GM12865 (cell line): ENCODE measurements around the gene SHISAL1.

Experiments used
- DNase-seq: peaks from one replicate; pipeline ENCODE4 v3.0.0; 2010; ENCODE audit warnings: low read depth
- H3K4me3 ChIP-seq: 2 replicates; pipeline ENCODE4 v1.5.1; 2011; ENCODE audit warnings: mild to moderate bottlenecking, low read depth, low read length, control low read depth
- CTCF ChIP-seq: IDR thresholded peaks from 2 replicates; pipeline ENCODE4 v1.5.1; 2011; ENCODE audit warnings: low read length, control low read depth, low read depth, inconsistent platforms; ENCODE audit not compliant: insufficient read depth; ENCODE audit errors: missing control alignments

The SHISAL1 gene

DNA sequence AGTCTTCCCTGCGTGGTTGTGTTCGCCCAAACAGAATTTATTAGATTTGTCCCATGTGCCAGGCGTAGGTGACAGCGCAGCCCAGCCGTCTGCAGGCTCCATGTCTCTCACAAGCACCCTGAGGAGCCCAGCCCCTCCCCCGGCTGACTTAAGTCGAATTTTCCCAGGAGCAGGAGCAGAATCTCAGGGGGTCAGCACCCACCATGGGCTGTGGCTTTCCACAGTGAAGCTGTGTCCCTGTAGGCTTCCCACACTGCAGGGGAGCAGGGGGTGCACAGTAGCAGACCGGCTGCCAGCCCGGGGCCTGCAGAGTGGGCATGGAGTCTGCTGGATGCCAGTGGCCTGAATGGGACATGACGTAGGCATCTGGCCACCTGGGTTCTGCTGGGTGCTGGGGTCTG is 116.0 kb downstream of the SHISAL1 start:
- no peak for DNase-seq
- H3K4me3 ChIP-seq: no peak overlapping the region
- no peak for TF ChIP-seq CTCF

GRCh38 chr22:44196241-44196640 is 116.5 kb downstream of the SHISAL1 start:
- H3K4me3 ChIP-seq: no peak overlapping the region
- TF ChIP-seq CTCF: no peak
- DNase-seq: no peak

DNA sequence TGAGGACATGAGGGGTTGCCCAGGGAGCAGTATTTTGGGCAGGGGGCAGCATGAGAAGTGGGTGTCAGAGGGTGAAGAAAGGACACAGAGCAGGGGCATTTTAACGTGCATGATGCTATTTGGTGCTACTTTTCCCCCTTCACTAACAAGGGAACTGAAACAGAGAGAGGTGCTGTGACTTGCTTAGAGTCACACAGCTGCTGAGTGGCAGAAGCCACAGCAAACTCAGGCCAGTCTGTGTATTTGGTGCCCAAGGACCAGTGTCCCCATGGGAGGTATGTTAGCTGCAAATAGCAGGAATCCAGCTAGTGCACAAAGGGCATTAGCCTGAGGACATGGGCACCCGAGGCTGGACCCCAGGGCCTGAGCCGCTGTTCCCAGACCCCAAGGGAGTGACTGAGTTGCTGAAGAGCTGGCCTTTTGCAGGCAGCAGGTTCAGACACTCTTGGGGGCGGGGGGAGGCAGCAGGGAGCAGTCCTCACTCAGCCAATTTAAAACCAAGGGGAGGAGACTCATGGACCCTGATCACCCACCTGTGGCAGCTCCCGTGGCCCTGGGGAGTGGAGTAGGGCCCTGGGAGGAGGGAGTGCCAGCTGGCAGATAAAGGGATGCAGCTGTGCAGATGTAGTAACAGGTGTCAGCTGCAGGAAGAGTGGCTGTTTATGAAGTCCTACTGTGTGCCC is 117.4 kb downstream of the SHISAL1 start:
- no peak overlapping the region for H3K4me3 ChIP-seq
- no peak for TF ChIP-seq CTCF
- DNase-seq: peak; percentile 48

GRCh38 chr22:44194569-44194968 is 118.2 kb downstream of the SHISAL1 start:
- no peak overlapping the region for H3K4me3 ChIP-seq
- TF ChIP-seq CTCF: no peak
- no peak for DNase-seq
